ENCODE data around the gene CFTR. TPM values are rescaled to one million over a fixed set of nuclear protein-coding genes. Genes with fewer than 3 reads are reported as not detected.
"Not testable (repeated sequence)": the region's sequence is repeated elsewhere in the genome, so short reads cannot be mapped to it uniquely, and the experiment has no call there.

The CFTR gene
- total RNA-seq, 4 donors from 2014 or later, result not detected

GRCh38 chr7:117508676-117509075 lies 28.9 kb downstream of the CFTR start:
- H3K27me3 ChIP-seq, result no peaks in the 10 kb centered on the region
- TF ChIP-seq EP300 (IDR thresholded peaks at IDR 0.05) (no peak), CTCF (IDR thresholded peaks at IDR 0.05) (no peak), POLR2A (IDR thresholded peaks at IDR 0.05; ENCODE audit: low read depth) (no peak), POLR2AphosphoS5 (IDR thresholded peaks at IDR 0.05) (no peak)
- no peaks in the 10 kb centered on the region for H3K9me3 ChIP-seq
- H3K4me1 ChIP-seq, result no peaks in the 10 kb centered on the region
- no peaks in the 10 kb centered on the region for H3K36me3 ChIP-seq
- intact Hi-C loops (cut with DNase I), result no loop called here
- 74% methylated on average over 1 of the region's 1 CpG for WGBS
- no peak overlapping the region for H3K27ac ChIP-seq (replicated peaks in 1 of 4)
- H3K4me3 ChIP-seq, result no peak overlapping the region
- no peak for DNase-seq (ENCODE audit: extremely low spot score)

- intact Hi-C loops (cut with DNase I), result not testable (repeated sequence)
- 90% methylated on average over 1 of the region's 1 CpG for WGBS
These were observed 37.4 kb downstream of the CFTR start for GRCh38 chr7:117517194-117517593.

GRCh38 chr7:117530390-117530789 lies 50.6 kb downstream of the CFTR start:
- peaks cover 0 to 5% (median 1%) of the 10 kb centered on the region in 4 donors for H3K4me1 ChIP-seq
- H3K4me3 ChIP-seq, result no peak overlapping the region
- H3K36me3 ChIP-seq, result no peaks in the 10 kb centered on the region
- no peak overlapping the region for H3K27ac ChIP-seq (replicated peaks in 1 of 4)
- intact Hi-C loops (cut with DNase I), result no loop called here
- TF ChIP-seq POLR2AphosphoS5 (IDR thresholded peaks at IDR 0.05) (no peak), POLR2A (IDR thresholded peaks at IDR 0.05; ENCODE audit: low read depth) (no peak), CTCF (IDR thresholded peaks at IDR 0.05) (no peak), EP300 (IDR thresholded peaks at IDR 0.05) (no peak)
- H3K27me3 ChIP-seq, result no peaks in the 10 kb centered on the region
- DNase-seq (ENCODE audit: extremely low spot score), result no peak
- no peaks in the 10 kb centered on the region for H3K9me3 ChIP-seq

More at GRCh38 chr7:117517194-117517593, 37.4 kb downstream of the CFTR start:
- not testable (repeated sequence) for H3K4me1 ChIP-seq; H3K36me3 ChIP-seq; H3K4me3 ChIP-seq; H3K27ac ChIP-seq (replicated peaks in 1 of 4); DNase-seq (ENCODE audit: extremely low spot score); H3K9me3 ChIP-seq; H3K27me3 ChIP-seq

GRCh38 chr7:117531595-117532244 lies 51.9 kb downstream of the CFTR start:
- Histone ChIP-seq H3K36me3 (no peaks in the 10 kb centered on the region), H3K4me3 (no peak overlapping the region), H3K27ac (replicated peaks in 1 of 4) (no peak overlapping the region), H3K4me1 (peaks cover 0 to 5% (median 1%) of the 10 kb centered on the region in 4 donors), H3K9me3 (no peaks in the 10 kb centered on the region), H3K27me3 (no peaks in the 10 kb centered on the region)
- whole genome bisulfite sequencing, result 74% methylated on average over 3 of the region's 3 CpGs
- DNase-seq (ENCODE audit: extremely low spot score), result no peak
- intact Hi-C loops (cut with DNase I), result no loop called here
- TF ChIP-seq POLR2A (IDR thresholded peaks at IDR 0.05; ENCODE audit: low read depth) (no peak), CTCF (IDR thresholded peaks at IDR 0.05) (no peak), POLR2AphosphoS5 (IDR thresholded peaks at IDR 0.05) (no peak), EP300 (IDR thresholded peaks at IDR 0.05) (no peak)

- H3K4me3 ChIP-seq, result no peak overlapping the region
- H3K9me3 ChIP-seq, result no peaks in the 10 kb centered on the region
- TF ChIP-seq CTCF (IDR thresholded peaks at IDR 0.05), result no peak
- TF ChIP-seq EP300 (IDR thresholded peaks at IDR 0.05), result no peak
- no peak for TF ChIP-seq POLR2AphosphoS5 (IDR thresholded peaks at IDR 0.05)
- no peak for TF ChIP-seq POLR2A (IDR thresholded peaks at IDR 0.05; ENCODE audit: low read depth)
- H3K27me3 ChIP-seq, result no peaks in the 10 kb centered on the region
- H3K36me3 ChIP-seq, result no peaks in the 10 kb centered on the region
- no peaks in the 10 kb centered on the region for H3K4me1 ChIP-seq
- no peak overlapping the region for H3K27ac ChIP-seq (replicated peaks in 1 of 4)
- WGBS, result 93% methylated on average over 2 of the region's 2 CpGs
- intact Hi-C loops (cut with DNase I), result no loop called here
- no peak for DNase-seq (ENCODE audit: extremely low spot score)
These were observed 58.2 kb downstream of the CFTR start for GRCh38 chr7:117538053-117538452.

Measured in esophagus muscularis mucosa (tissue), 4 donors.